Measurements from ENCODE around the gene SLC27A1.

The SLC27A1 gene

DNA sequence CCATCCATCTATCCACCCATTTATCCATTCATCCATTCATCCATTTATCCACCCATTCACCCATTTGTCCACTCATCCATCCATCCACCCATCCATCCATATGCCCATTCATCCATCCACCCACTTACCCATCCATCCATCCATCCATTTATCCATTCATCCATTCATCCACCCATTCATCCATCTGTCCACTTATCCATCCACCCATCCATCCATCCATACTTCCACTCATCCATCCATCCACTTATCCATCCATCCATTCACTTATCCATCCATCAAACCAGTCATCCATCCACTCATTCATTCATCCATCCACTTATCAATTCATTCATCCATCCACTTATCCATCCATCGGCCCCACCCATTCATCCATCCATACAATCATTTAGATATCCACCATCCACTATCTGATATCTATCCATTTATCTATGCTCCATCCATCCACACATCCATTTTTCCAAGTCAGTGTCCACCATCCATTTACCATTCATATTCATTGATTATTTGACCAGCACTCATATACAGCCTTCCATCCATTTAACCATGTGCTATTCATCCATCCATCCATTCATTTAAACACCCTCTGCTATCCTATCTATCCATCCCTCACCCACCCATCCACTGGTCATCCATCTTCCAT, 24.7 kb upstream of the SLC27A1 start:
- no peak overlapping the region for H3K9ac ChIP-seq (ENCODE audit: low read depth, low read length)
- no peaks in the 10 kb centered on the region for H3K36me3 ChIP-seq (ENCODE audit: control insufficient read depth, insufficient read depth, low read length)
- H3K27me3 ChIP-seq (ENCODE audit: control insufficient read depth, insufficient read depth, low read length), result peaks cover 31% of the 10 kb centered on the region
- H3K9me3 ChIP-seq (ENCODE audit: control insufficient read depth, insufficient read depth, low read length), result no peaks in the 10 kb centered on the region
- H3K4me1 ChIP-seq (ENCODE audit: control insufficient read depth, insufficient read depth, low read length), result peaks cover 2% of the 10 kb centered on the region
- H3K4me3 ChIP-seq (ENCODE audit: low read depth, low read length), result no peak overlapping the region

DNA sequence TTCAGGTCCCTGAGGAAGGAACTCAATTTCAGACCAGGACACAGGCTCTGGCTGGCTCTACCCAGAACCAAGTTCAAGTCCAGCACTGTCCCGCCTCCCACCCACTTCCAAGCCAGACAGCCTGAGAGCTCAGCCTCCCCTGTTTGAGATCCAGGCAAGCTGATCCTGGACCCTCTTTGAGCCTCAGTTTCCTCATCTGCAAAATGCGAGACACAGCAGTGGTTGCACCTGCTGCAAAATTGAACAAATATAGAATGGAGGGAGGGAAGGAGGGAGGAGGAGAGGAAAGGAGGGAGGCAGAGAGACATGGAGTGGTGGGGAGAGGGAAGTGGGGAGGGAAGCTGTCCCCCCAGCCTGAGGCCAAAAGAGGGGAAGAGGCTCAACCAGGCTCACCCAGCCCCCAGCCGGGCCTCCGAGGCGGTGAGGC, 22.6 kb upstream of the SLC27A1 start:
- Histone ChIP-seq H3K4me3 (ENCODE audit: low read depth, low read length) (peak overlapping the region; percentile 56), H3K9ac (ENCODE audit: low read depth, low read length) (no peak overlapping the region), H3K4me1 (ENCODE audit: control insufficient read depth, insufficient read depth, low read length) (peaks cover 2% of the 10 kb centered on the region), H3K27me3 (ENCODE audit: control insufficient read depth, insufficient read depth, low read length) (peaks cover 33% of the 10 kb centered on the region), H3K9me3 (ENCODE audit: control insufficient read depth, insufficient read depth, low read length) (no peaks in the 10 kb centered on the region), H3K36me3 (ENCODE audit: control insufficient read depth, insufficient read depth, low read length) (no peaks in the 10 kb centered on the region)

DNA sequence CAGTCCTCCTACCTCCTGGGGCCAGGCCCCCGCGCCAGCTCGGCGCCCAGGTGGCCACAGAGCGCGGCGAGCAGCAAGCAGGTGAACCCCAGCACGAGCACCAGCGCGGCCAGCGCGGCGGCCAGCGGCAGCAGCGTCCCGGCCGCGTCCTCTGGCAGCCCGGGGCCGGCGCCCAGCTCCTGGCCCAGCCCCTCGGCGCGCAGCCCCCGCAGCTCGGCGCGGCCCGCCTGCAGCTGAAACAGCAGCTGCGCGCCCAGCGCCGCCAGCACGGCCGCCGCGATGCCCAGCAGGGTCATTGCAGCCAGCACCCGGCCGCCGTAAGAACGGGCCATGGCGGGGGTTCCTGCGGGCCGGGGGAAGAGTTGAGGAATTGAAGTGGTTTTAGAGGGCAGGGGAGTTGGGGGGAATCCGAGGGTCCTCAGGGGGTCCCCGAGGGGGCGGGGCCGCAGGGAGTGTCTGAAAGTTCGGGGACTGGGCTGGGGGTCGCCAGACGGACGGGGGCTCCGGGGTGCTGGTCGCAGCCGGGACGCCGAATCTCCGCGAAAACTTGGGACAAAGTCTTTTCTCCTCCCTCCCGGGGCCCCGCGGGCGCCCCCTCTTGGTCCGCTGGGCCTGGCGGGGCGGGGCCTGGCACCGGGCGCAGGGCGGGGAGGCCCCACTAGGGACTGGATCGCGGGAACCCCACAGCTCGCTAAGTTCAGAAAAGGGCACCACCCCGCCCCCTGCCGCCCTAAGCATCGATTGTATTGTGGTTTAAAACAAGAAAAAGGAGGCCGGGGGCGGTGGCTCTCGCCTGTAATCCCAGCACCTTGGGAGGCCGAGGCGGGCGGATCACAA, 22.0 kb upstream of the SLC27A1 start, which contains the start of gene TMEM221:
TSS of gene TMEM221 (minus strand) at position 538 of the 837 bp plus-strand sequence. CDS start at position 332, 206 bp downstream.
- H3K9ac ChIP-seq (ENCODE audit: low read depth, low read length), result no peak within 1 kb of the TSS
- peak within 1 kb of the TSS; percentile 56 for H3K4me3 ChIP-seq (ENCODE audit: low read depth, low read length)
- no peaks in the 10 kb centered on the region for H3K9me3 ChIP-seq (ENCODE audit: control insufficient read depth, insufficient read depth, low read length)
- no peaks in the 10 kb centered on the region for H3K36me3 ChIP-seq (ENCODE audit: control insufficient read depth, insufficient read depth, low read length)
- H3K4me1 ChIP-seq (ENCODE audit: control insufficient read depth, insufficient read depth, low read length), result peaks cover 2% of the 10 kb centered on the region
- peaks cover 33% of the 10 kb centered on the region for H3K27me3 ChIP-seq (ENCODE audit: control insufficient read depth, insufficient read depth, low read length)

DNA sequence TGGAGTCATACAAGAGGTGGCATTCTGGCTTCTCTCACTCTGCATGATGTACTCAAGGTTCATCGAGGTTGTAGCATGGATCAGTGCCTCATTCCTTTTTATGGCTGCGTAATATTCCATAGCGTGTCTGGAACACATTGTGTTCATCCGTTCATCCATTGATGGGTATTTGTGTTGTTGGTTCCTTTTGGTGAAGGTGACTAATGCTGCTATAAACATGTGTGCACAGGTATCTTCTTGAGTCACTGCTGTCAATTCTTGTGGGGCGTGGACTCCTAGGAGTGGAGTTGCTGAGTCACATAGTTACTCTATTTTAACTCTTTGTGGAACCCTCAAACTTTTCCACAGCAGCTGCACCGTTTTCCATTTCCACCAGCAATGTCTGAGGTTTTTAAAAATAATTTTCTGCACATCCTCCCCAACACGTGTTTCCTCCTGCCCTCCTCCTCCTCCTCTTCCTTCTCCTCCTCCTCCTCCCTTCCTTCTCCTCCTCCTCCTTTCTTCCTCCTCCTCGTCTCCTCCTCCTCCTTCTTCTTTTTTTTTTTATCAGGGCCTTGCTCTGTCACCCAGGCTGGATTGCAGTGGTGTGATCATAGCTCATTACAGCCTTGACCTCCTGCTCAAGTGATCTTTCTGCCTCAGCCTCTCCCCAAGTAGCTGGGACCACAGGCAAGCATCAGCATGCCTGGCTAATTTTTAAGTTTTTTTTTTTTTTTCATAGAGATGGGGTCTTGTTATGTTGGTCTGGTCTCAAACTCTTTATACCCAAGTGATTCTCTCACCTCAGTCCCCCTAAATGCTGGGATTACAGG, 19.9 kb upstream of the SLC27A1 start:
- Histone ChIP-seq H3K9ac (ENCODE audit: low read depth, low read length) (no peak overlapping the region), H3K4me3 (ENCODE audit: low read depth, low read length) (no peak overlapping the region), H3K27me3 (ENCODE audit: control insufficient read depth, insufficient read depth, low read length) (peaks cover 42% of the 10 kb centered on the region), H3K36me3 (ENCODE audit: control insufficient read depth, insufficient read depth, low read length) (no peaks in the 10 kb centered on the region), H3K4me1 (ENCODE audit: control insufficient read depth, insufficient read depth, low read length) (peaks cover 2% of the 10 kb centered on the region), H3K9me3 (ENCODE audit: control insufficient read depth, insufficient read depth, low read length) (no peaks in the 10 kb centered on the region)

DNA sequence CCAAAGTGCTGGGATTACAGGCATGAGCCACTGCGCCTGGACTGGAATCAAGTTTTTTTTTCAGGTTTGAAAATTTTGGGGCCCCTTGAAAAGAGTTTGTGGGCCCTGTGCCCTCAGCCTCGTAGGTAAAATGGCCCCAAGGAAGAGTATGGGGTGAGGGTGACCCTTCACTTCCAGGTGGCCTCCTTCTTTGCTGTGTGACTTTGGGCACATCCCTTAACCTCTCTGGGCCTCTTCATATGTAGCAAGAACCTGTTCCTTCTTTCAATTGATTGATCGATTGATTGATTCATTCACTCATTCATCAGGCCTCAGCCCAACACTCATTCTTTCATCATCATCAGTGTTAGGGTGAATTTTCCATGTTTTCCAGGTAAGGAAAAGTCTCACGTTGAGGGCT, 18.5 kb upstream of the SLC27A1 start:
- Histone ChIP-seq H3K9me3 (ENCODE audit: control insufficient read depth, insufficient read depth, low read length) (no peaks in the 10 kb centered on the region), H3K4me1 (ENCODE audit: control insufficient read depth, insufficient read depth, low read length) (peaks cover 2% of the 10 kb centered on the region), H3K27me3 (ENCODE audit: control insufficient read depth, insufficient read depth, low read length) (peaks cover 41% of the 10 kb centered on the region), H3K36me3 (ENCODE audit: control insufficient read depth, insufficient read depth, low read length) (no peaks in the 10 kb centered on the region), H3K9ac (ENCODE audit: low read depth, low read length) (no peak overlapping the region), H3K4me3 (ENCODE audit: low read depth, low read length) (no peak overlapping the region)

DNA sequence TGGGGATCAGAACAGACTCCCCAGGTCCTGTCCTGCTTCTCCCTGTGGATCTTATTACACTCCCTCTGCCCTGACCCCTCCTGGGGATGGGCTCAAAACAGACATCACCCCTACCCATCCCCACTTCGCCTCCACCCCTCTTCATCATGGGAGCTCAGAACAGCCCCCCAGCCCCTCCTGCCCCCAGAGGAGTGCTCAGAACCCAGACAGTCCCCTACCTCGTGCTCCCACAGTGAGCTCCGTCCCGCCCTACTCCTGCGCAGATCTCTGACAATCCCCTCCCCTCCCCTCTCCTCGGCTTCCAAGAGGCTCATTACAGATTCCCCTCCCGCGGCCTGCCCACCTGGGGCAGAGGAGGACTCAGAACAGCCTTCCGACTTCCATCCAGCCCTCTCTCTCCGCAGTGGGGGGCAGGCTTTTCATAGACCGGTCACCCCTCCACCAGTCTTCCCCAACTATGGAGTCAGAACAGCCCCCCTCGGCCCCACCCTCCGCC, 15.7 kb upstream of the SLC27A1 start:
- no peaks in the 10 kb centered on the region for H3K9me3 ChIP-seq (ENCODE audit: control insufficient read depth, insufficient read depth, low read length)
- H3K9ac ChIP-seq (ENCODE audit: low read depth, low read length), result no peak overlapping the region
- H3K4me3 ChIP-seq (ENCODE audit: low read depth, low read length), result peak overlapping the region; percentile 56
- H3K36me3 ChIP-seq (ENCODE audit: control insufficient read depth, insufficient read depth, low read length), result no peaks in the 10 kb centered on the region
- no peaks in the 10 kb centered on the region for H3K4me1 ChIP-seq (ENCODE audit: control insufficient read depth, insufficient read depth, low read length)
- peaks cover 38% of the 10 kb centered on the region for H3K27me3 ChIP-seq (ENCODE audit: control insufficient read depth, insufficient read depth, low read length)

DNA sequence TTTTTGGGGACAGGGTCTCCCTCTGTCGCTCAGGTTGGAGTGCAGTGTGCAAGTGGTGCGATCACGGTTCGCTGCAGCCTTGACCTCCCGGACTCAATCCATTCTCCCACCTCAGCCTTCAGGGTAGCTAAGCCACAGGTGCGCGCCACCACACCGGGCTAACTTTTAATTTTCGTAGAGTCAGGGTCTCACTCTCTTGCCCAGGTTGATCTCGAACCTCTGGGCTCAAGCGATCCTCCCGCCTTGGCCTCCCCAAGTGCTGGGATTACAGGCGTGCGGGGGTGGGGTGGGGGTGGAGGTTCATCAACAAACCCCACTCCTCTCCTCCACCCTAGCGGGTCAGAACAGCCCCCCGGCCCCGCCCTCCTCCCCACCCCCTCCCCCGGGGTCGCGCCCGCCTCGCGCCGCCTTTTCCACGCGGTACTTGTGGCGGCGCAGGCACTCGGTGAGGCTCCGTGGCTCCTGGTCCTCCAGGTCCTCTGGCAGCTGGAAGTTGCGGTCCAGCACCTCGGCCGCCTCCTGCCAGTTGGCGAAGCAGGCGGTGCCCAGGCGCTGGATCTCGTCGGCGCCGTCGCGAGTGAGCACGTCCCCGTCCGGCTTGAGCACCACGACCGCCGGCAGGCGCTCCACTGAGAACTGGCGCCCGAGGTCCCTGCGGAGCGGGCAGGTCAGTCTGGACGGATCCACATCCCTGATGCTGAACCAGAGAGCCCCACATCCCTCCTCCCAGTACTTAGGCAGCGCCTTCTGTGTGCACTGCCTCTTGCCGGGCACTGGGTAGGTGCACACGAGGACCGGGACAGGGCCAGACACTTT, 14.8 kb upstream of the SLC27A1 start:
- no peak overlapping the region for H3K9ac ChIP-seq (ENCODE audit: low read depth, low read length)
- no peaks in the 10 kb centered on the region for H3K9me3 ChIP-seq (ENCODE audit: control insufficient read depth, insufficient read depth, low read length)
- no peaks in the 10 kb centered on the region for H3K36me3 ChIP-seq (ENCODE audit: control insufficient read depth, insufficient read depth, low read length)
- H3K27me3 ChIP-seq (ENCODE audit: control insufficient read depth, insufficient read depth, low read length), result peaks cover 34% of the 10 kb centered on the region
- H3K4me1 ChIP-seq (ENCODE audit: control insufficient read depth, insufficient read depth, low read length), result no peaks in the 10 kb centered on the region
- peak overlapping the region; percentile 56 for H3K4me3 ChIP-seq (ENCODE audit: low read depth, low read length)

DNA sequence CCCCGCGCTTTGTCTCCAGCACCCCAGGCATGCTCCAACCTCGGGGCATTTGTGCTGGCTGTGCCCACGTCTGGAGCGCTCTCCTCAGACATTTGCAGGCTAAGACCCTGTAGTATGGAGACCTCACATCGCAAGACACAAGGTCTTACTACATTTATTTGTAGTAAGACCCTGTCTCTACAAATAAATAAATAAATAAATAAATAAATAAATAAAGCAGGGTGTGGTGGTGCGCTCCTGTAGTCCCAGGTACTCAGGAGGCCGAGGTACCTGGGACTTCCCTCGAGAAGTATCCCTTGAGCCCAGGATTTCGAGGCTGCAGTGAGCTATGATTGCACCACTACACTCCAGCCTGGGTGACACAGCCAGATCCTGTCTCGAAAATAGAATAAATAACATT, 14.2 kb upstream of the SLC27A1 start:
- H3K4me3 ChIP-seq (ENCODE audit: low read depth, low read length), result peak overlapping the region; percentile 39
- H3K4me1 ChIP-seq (ENCODE audit: control insufficient read depth, insufficient read depth, low read length), result no peaks in the 10 kb centered on the region
- no peak overlapping the region for H3K9ac ChIP-seq (ENCODE audit: low read depth, low read length)
- H3K9me3 ChIP-seq (ENCODE audit: control insufficient read depth, insufficient read depth, low read length), result no peaks in the 10 kb centered on the region
- H3K27me3 ChIP-seq (ENCODE audit: control insufficient read depth, insufficient read depth, low read length), result peaks cover 34% of the 10 kb centered on the region
- no peaks in the 10 kb centered on the region for H3K36me3 ChIP-seq (ENCODE audit: control insufficient read depth, insufficient read depth, low read length)

DNA sequence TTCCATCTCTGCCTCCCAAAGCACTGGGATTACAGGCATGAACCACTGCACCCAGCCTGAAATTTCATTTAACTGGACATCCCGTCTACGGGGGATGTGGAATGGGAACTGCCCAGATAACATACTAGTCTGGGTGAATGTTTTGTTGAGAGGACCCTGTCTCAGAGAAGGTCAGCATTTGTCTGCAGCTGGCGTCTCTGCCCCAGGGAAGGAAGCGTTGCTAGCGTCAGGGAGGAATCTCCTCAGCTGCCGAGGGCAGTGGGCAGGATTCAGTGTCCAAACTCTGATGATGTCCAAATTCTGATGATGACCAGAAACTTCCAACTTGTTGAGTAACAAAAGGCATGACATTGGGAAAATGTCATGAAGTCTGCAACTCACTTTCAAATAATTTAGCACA, 12.7 kb upstream of the SLC27A1 start:
- H3K4me1 ChIP-seq (ENCODE audit: control insufficient read depth, insufficient read depth, low read length), result no peaks in the 10 kb centered on the region
- H3K9me3 ChIP-seq (ENCODE audit: control insufficient read depth, insufficient read depth, low read length), result no peaks in the 10 kb centered on the region
- H3K36me3 ChIP-seq (ENCODE audit: control insufficient read depth, insufficient read depth, low read length), result no peaks in the 10 kb centered on the region
- no peak overlapping the region for H3K4me3 ChIP-seq (ENCODE audit: low read depth, low read length)
- H3K27me3 ChIP-seq (ENCODE audit: control insufficient read depth, insufficient read depth, low read length), result peaks cover 32% of the 10 kb centered on the region
- no peak overlapping the region for H3K9ac ChIP-seq (ENCODE audit: low read depth, low read length)

DNA sequence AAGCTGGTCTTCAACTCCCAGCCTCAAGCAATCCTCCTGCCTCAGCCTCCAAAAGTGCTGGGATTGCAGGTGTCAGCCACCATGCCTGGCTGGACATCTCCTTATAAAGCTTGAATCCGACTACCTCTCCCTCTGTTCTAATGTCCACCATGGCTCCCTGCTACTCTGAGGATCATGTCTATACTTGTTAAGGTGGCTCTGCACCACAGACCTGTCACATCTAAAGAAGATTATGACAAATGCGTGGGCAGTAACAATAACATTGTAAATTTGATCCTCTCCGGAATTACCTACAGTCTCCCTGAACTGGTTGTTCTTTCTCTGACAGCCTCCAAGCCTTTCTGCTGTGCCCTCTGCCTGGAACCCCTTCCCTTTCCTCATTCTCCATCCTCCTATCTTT, 11.4 kb upstream of the SLC27A1 start:
- Histone ChIP-seq H3K4me1 (ENCODE audit: control insufficient read depth, insufficient read depth, low read length) (no peaks in the 10 kb centered on the region), H3K9me3 (ENCODE audit: control insufficient read depth, insufficient read depth, low read length) (no peaks in the 10 kb centered on the region), H3K36me3 (ENCODE audit: control insufficient read depth, insufficient read depth, low read length) (no peaks in the 10 kb centered on the region), H3K4me3 (ENCODE audit: low read depth, low read length) (no peak overlapping the region), H3K27me3 (ENCODE audit: control insufficient read depth, insufficient read depth, low read length) (peaks cover 29% of the 10 kb centered on the region), H3K9ac (ENCODE audit: low read depth, low read length) (no peak overlapping the region)

All from iPS-15b (cell line).